Activated T-helper 1 cell treated with Interleukin-2 at 50 U/mL for 16 hours (primary cell): ENCODE data around the gene TEX14.
"Not testable (repeated sequence)": the region's sequence is repeated elsewhere in the genome, so short reads cannot be mapped to it uniquely, and the experiment has no call there.

ENCODE experiments used
- DNase-seq: peaks from one replicate; pipeline ENCODE4 v3.0.0-alpha.2; 2020; ENCODE audit warnings: low read depth

TEX14 gene

DNA sequence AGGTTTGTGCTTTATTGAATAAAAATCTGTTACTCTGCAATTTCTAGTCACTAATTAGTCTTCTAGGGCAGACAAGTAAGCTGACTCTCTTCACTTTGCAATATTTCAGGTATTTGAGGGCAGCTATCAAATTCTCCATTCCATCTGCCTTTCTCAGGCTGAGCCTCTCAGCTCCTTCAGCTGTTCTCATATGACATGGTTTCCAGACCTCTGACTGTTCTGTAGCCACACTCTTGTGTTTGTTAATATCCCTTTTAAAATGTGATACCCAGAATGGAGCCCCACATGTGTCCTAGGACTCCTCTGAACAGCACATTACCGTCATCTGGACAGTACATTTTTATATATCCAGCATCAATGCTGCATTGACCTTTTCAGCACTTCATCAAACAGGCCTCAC is 131.3 kb downstream of the TEX14 start:
- DNase-seq: no peak

DNA sequence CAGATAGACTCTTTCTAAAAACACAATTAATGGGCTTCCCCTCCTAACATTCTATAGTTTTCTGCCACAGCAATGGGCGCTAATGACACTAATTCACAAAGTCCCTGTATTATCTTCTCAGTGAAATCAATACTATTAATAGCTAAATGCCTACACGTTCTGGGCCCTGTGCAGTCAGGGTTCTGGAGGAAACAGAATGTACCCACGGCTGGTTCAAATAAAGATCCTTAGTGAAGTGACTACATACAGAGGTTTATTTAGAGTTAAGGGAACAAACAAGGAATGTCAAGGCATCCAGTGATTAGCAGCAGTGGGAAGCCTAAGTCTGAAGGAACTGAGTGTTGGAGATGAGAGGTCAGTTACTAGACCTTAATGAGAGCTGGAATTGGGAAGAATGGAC is 133.9 kb downstream of the TEX14 start:
- no peak for DNase-seq

DNA sequence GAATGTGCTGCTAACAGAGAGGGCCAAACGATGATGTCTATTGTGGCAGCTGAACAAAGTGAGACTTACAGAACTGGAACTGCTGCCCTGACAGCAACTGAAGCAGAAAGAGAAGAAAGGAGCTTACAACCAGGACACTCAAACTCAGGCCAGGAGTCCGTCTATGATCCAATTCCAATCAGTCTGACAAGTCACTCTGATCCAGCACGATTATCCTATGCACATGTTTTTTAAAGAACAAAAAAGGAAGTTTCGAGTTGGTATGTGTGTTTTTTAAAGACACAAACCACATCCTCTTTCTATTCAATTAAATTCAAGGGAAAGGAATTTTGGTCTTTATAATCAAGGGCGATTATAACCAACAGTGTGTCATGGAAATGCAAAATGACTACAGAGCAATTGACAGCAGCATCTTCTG is 135.0 kb downstream of the TEX14 start:
- DNase-seq: no peak

DNA sequence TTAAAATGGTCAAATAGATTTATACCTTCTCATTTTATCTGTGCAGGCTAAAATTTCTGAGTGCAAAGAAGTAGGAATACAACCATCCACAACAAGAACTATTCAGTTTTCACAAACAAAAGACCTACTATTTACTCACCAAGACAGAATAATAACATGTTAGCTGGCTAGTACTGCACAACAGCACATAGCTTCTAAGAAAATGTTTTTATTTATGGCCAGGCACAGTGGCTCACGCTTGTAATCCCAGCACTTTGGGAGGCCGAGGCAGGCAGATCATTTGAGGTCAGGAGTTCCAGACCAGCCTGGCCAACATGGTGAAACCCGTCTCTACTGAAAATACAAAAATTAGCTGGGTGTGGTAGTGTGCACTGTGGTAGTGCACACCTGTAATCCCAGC is 136.7 kb downstream of the TEX14 start:
- DNase-seq: not testable (repeated sequence)

DNA sequence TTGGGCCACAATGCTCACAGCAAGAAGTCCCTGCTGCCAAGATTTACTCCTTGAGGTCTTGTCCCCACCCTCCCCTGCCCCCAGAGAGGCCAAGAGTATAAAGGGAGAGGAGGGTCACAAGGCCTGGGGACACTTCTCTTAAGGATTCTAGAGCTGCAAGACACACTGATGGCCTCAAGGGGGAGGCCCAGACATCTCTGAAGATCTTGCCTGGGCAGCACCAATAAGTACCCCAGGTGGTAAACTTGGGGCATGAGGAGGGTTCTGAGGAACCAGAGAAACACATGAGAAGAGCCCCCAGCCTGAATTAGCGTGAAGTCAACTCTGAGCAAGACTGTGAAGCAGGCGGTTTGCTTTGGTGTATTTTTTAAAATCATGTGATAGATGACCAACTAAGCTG is 150.6 kb downstream of the TEX14 start:
- DNase-seq: no peak

DNA sequence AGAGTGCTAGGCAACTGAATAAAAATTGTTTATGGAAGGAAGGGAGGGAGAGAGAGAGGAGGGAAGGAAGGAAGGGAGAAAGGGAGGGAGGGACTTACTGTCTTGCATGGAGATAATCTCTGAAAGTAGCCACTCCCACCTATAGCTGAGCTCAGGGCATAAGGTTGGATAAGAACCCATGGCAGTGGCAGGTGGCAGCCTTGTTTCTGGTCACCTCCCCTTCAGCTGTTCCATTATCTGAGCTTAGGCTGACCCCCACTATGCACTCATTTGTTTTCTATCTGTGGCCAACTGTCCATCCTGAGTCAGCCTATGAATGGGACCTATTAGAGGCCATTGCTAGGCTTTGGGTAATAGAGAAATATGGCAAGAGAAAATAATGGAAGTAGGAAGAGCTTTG is 152.1 kb downstream of the TEX14 start:
- DNase-seq: no peak

DNA sequence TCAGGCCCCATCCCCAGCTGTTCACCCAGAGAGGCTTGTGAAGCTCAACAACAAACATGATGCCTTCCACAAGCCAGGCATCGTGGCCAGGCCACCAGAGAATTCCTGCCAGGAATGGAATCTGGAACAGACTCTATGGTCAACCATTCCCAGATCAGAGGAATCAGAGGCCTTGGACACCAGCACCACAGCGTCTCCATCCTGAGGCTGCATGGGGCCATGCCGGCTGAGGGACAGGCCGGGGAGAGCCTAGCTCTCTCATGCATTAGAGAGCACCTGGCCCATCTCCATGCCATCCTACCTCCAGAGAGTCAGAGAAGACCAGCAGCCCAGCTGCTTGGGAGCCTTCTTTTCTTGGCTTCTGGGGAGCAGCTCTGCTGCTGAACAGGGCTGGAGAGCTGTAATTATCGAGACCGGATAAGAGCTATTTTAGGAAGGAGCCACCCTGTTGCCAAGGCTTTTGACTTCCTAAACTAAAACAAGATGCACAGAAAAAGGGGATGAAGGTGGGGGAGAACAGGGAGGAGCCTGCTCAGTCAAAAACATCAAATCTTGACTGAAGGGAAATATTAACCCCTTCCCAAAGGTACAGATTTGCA is 152.9 kb downstream of the TEX14 start:
- no peak for DNase-seq

DNA sequence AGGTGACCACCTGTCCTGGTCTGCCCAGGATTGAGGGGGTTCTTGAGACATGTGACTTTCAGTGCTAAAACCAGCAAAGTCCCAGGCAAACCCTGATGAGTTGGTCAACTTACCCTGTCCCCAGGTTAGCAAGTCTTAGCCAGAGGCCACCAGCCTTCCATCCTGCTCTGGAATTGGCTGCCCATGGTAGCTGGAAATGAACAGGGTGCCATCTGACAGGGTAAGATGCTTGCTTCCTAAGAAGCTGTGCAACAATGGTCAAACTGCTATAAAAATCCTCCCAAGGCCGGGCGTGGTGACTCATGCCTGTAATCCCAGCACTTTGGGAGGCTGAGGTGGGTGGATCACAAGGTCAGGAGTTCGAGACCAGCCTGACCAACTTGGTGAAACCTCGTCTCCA is 154.6 kb downstream of the TEX14 start:
- no peak for DNase-seq

DNA sequence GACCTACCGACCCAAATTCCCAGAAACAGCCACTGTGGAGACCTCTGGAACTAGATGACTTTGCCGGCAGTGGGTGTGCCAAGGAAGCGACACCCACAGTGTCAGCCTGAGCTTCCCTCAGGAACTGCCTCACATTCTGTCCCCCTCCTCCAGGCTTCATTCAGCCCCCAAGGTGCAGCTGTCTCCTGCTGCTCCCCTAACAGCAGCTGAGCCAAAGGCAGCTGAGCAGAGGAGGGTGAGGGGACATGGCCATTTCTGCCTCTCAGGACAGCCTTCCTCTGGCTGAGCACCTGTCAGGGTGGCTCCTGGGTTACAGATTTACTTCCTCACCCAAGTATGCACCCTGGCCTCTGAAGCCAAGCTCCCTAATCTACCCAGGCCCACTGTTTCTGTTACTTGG is 155.3 kb downstream of the TEX14 start:
- DNase-seq: no peak

DNA sequence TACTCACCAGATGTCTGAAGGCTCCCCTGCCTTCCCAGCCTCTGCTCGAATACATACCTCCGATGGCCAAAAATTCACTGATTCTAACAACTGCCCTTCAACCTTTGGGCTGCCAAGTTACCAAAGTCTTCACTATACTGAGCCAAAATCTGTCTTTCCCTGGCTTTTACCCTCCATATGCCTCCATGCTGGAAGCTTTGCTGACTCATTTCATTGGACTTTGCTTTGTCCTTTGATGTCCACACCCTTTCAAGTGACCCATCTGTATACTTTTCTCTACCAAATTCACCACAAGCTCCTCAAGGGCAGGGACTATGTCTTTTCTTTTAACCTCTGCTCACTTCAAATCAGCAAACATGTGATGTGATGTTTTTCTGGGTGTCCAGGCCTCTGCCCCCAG is 156.4 kb downstream of the TEX14 start:
- no peak for DNase-seq

DNA sequence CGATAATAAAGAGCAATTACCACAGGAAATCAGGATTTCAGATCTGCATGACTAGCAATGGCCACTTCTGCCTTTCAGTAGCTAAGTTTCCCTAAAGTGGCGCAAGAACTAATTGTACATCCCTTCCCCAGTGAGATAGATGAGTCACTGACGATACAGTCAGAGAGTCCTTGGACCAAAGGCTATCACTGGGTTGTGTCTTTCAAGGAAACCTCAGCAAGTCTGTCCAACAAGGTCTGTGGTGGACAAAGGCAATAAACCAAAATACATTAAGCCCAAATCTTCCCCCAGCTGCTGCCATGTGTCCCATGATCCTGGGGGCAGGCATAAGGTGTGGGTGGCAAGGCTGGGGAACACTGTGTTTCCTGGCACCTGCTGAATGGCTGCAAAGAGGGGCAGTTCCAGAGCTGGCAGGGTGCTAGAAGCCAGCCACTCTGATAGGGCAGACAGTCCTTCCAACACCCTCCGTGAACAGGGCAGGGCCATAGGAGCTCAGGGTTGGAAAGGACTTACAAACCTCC is 156.9 kb downstream of the TEX14 start:
- DNase-seq: no peak

DNA sequence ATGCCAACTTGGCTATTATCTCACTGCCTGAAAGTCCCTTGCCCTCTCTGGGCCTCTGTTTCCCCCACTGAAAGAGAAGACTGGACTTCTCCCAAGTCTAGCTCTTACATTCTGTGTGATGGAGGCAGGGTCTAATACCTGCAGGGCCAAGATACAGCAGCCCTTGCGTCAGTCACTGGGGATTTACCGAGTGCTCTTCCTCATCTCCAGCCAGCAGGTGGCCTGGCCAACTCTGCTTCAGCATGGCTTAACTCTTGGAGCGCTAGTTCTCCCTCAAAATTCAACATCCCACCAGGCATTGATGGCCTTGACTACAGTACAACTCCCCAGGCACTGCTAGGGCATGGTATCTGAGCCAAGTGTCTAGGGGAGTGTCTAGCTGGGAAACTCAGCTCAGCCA is 157.5 kb downstream of the TEX14 start:
- no peak for DNase-seq

DNA sequence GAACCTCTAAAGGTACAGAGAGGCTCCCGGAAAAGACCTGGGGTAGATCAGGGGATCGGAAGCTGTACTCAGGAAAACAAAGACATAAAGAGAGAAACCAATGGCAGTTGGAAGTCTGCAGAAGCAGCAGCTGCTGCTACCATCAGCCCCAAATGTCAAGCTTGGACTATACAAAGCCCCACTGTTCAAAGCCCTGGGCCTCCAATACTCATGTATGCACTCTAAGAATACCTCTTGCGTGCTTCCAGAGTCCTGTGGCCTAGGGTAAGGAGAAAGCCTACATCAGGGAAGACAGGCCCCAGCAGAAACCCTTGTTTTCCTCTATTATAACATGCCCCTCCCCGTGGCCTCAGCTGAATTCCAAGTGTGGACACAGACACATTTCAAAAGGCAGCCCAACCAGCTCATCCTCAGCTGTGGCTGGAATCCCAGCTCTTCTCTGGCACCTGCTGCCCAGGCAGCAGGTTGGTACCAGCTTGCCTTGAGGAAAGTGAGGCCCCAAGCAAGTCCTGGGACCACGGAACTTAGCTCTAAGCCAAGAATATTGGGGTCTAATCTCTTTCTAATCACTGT is 158.1 kb downstream of the TEX14 start:
- no peak for DNase-seq

DNA sequence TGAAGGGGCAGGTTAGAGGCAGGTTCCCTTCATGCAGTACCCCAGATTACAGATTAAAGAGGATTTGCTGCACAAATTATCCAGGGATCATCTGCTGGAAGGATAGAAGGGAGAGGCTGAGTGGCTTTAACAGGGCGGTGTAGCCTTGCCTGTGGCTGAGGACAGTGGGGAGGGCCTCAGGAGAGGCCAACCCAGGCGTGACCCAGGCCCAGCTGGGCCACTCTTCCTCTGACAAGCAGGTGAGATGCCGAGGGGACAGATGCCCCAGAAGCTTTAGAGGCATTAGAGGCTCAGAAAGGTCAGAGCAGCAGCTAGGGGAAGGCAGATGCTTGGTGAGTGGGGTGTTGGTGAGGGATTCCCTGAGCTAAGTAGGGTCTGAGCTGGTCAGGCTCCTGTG is 159.3 kb downstream of the TEX14 start:
- no peak for DNase-seq

DNA sequence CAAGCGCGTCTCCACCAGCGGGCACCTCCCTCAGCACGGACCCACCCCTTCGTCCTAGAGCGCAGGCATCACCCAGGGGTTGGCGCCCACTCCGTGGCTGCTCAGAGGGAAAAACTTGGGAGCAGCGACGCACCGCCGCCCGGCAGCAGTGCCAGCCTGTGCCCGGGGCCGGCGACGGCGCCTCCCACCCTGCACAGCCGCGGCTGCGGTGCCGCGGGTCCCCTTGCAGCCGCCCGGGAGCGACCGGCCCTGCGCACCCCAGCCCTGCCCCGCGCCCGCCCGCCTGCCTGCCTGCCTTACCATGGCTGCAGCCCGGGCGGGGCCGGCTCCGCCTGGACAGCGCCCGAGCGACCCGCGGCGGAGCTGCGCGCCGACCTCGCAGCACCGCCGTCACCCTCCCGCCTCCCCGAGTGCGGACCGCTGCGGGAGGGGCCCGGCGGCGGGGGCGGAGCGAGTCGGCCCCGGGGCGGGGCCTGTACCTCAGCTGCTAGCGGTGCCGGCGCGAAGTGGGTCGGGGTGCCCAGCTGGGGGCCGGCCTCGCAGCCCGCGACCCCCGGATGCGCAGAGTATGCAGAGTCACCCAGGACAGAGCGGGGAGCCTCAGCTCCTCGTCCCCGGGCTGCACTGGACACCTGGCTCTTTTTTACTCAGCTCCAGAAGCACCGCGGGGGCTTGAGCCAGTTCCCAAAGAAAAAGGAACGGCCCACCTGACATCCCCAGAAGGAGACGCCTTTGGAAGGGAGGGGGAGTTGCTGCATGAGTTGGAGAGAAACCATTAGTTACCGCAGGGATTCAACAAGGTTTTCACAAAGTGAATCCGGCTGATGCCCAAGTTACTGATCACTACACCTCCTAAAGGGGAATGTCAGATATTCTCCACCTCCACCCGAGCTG is 159.9 kb downstream of the TEX14 start:
- peak; percentile 59 for DNase-seq

DNA sequence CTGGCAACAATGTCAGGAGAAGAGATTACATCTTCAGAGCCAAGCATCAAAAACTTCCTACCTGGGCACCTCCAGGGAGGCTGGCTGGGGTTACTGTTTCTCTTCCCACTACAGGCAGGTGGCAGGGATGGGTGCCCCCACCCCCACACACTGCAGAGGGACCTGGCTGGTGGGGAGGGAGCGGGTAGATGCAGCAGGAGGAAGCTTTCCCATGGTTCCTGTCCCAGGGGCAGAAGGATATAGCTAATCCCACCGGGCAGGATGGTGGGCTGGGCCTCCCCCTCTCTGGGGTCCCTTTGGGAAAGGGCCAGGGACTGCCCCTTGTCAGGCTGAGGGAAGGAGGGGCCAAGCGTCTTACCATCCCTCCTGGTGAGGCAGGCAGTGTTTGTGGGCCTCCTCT is 160.7 kb downstream of the TEX14 start:
- no peak for DNase-seq

DNA sequence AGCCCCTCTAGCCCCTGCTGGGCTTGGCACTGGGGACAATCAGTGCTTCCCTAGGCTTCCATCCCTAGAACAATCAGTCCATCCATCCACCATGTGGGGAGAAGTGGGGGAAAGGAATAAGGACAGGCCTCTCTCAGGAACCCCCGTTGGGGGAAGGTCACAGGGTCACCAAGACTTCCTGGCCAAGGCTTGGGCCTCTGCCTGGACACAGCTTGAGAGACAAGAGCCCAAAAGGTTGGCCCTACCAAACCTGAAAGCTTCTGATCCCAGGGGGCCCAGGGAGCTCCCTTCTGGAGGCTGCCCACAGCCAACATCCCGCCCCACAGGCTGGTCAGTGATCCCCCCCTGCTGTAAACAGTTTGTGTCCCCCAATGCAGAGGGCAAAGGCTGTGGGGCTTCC is 161.2 kb downstream of the TEX14 start:
- no peak for DNase-seq

DNA sequence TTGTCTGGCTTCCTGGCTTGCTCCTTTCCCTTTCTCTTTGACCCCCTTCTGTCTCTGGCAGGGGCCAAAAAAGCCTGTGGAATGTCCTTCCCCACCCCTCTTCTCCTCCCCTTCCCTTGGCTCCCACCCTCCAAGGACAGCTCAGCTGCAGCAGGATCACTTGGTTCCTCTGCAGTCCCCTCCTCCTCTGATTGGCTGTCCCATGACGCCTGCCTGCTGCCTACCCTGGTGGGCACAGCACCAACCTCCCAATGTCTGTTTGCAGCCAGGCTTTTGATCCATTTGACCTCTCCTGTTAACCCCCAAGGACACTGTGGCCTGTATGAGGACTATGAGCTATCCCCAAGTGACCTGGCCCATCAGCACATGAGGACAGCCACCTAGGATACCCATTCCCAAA is 162.6 kb downstream of the TEX14 start:
- no peak for DNase-seq

DNA sequence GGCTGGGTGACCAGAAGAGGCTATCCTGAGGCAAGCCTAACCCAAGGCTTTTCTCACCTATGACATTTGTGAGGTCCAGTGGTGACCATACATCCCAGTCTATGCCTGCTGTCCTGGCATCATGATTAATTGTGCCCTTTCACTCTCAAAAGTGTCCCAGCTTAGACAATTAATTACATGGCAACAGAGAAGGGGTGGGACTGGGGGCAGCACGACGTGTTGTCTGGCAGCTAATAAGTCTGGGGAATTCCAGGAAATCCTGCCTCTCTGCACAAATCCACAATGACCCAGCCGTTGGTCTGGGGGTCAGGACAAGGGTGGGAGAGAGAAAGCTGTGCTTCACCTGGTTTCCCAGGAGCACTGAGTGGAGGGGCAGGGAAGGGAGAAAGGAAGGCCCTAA is 163.4 kb downstream of the TEX14 start:
- DNase-seq: no peak

DNA sequence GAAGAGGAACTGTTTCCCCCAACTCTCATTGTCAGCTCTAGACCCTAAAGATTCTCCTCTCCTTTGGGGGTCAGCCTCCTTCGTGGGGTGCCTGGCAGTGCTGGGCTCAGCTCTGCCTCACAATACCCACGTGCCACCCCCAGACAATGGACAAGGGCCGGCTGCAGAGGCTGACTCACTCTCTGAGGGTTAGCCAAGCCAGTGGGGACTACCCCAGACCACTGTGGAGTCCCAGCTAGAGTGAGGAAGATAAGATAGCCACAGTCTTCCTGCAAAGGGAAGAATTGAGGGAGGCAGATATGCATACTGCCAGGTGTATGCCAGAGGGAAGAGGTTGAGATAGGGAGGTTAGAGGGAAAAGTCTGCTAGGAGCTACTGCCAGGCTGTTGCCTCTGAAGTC is 163.9 kb downstream of the TEX14 start:
- no peak for DNase-seq

DNA sequence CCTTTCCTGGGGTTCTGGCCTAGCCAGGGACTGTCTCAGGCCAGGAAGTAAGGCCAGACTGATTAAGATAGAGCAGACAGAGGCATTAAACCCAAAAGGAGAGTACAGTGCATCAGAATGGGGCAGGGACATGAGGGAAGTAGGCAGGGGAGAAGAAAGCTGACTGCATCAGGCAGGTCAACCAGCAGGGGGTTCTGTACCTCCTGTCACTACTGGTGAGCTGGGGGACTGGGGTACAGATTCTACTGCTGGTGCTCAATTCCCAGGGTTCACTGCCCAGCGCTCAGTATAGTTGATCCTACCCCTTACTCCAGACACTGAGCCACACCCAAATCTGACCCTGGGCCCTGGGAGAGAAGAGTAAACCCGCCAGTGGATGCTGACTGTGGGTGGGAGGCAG is 164.5 kb downstream of the TEX14 start:
- no peak for DNase-seq

DNA sequence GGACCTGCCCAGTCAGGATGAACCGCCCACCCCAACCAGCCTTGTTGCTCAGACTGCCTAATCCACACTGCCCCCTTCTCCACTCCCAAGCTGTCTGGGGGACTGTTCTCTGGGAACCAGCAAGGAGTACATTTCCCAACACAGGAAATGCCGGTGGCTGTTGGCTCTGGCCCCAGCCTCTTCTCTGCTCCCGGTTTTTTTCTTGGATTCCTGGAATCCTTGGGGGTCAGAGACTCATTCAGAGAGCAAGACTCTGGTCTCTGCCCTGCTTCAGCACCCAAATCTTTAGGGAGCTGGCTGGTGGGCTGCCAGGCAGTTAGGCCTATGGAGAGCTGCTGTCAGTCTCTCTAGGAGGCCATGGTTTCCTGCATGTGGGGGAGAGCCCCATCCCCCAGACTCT is 166.6 kb downstream of the TEX14 start:
- no peak for DNase-seq

DNA sequence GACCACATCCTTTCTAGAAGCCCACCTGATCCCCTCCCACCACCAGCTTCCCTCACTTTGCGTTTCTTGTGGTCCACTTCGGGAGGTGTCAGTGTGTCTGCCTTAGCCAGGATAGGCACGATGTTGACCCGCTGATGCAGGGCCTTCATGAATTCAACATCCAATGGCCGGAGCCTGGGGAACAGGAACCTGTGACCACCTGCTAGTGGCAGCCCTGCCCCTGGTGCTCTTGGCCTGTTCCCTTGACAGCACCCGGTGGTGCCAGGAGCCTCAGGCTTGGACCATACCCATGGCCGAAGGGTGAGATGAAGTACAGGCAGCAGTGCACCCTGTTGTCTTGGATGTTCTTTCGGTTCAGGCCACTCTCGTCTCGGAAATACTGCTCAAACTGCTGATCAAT is 170.2 kb downstream of the TEX14 start:
- no peak for DNase-seq
